RWPE2 (cell line): ENCODE data around the gene SHISA4.

Experiments used
- ATAC-seq: fragments of 200-7000 bp; cut with Tn5 transposase; 3 replicates; pipeline ENCODE4 v1.9.1; 2021; ENCODE audit warnings: low read depth
- DNase-seq: peaks from one replicate; pipeline ENCODE4 v3.0.0-alpha.2; 2020; ENCODE audit warnings: low spot score
- H3K27ac ChIP-seq: fragments of 450-650 bp; 2 replicates; pipeline ENCODE4 v1.5.1; 2017; ENCODE audit warnings: mild to moderate bottlenecking; ENCODE audit not compliant: poor library complexity, severe bottlenecking
- H3K27me3 ChIP-seq: fragments of 250-450 bp; sonication (Bioruptor Pico); 2 replicates; pipeline ENCODE4 v1.5.1; 2021; ENCODE audit warnings: mild to moderate bottlenecking, moderate library complexity; ENCODE audit not compliant: insufficient read depth, poor library complexity, severe bottlenecking
- H3K36me3 ChIP-seq: fragments of 250-450 bp; sonication (Bioruptor Pico); 2 replicates; pipeline ENCODE4 v1.5.1; 2020; ENCODE audit warnings: low read depth, mild to moderate bottlenecking, moderate library complexity
- H3K4me1 ChIP-seq: fragments of 250-450 bp; sonication (Bioruptor Pico); 2 replicates; pipeline ENCODE4 v1.5.1; 2021; ENCODE audit warnings: mild to moderate bottlenecking, moderate library complexity; ENCODE audit not compliant: insufficient read depth, poor library complexity, severe bottlenecking
- H3K4me3 ChIP-seq: fragments of 250-450 bp; sonication (Bioruptor Pico); 2 replicates; pipeline ENCODE4 v1.5.1; 2021; ENCODE audit warnings: mild to moderate bottlenecking, moderate library complexity; ENCODE audit not compliant: severe bottlenecking
- H3K9me3 ChIP-seq: fragments of 250-450 bp; sonication (Bioruptor Pico); 2 replicates; pipeline ENCODE4 v1.5.1; 2021; ENCODE audit warnings: mild to moderate bottlenecking, moderate library complexity; ENCODE audit not compliant: severe bottlenecking
- TF ChIP-seq, protein P1 (sequence below): fragments of 450-650 bp; IDR thresholded peaks from one replicate; pipeline ENCODE4 v1.5.1; 2017; ENCODE audit warnings: mild to moderate bottlenecking, moderate library complexity; ENCODE audit not compliant: poor library complexity, severe bottlenecking

SHISA4 gene

DNA sequence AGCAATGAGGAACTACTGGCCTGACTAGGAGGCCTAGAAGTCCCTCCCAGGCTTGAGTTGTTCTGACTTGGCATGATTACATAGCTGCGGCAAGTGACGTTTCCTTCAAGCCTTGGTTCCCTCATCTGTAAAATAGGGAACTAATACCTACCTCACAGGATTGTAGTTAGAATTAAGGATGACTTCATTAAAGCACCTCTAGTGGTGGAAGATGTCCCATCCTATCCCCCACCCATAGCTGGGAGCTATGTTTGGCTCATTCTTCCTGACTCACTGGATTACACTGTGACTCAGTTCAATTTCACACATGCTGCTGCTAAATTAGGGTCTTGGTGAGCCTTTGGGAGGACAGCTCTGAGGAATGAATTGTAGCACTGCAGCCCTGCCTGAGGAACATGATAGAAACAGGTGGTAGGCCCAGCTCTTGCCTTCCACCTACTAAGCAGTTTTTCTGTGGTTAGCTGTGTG, 6.0 kb upstream of the SHISA4 start:
- ATAC-seq (peak; percentile 83), DNase-seq (no peak)
- peaks cover 25% of the 10 kb centered on the region for H3K4me1 ChIP-seq
- TF ChIP-seq, protein P1, sequence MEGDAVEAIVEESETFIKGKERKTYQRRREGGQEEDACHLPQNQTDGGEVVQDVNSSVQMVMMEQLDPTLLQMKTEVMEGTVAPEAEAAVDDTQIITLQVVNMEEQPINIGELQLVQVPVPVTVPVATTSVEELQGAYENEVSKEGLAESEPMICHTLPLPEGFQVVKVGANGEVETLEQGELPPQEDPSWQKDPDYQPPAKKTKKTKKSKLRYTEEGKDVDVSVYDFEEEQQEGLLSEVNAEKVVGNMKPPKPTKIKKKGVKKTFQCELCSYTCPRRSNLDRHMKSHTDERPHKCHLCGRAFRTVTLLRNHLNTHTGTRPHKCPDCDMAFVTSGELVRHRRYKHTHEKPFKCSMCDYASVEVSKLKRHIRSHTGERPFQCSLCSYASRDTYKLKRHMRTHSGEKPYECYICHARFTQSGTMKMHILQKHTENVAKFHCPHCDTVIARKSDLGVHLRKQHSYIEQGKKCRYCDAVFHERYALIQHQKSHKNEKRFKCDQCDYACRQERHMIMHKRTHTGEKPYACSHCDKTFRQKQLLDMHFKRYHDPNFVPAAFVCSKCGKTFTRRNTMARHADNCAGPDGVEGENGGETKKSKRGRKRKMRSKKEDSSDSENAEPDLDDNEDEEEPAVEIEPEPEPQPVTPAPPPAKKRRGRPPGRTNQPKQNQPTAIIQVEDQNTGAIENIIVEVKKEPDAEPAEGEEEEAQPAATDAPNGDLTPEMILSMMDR: peak; percentile 40
- H3K27ac ChIP-seq: no peak overlapping the region
- H3K36me3 ChIP-seq: no peaks in the 10 kb centered on the region
- no peaks in the 10 kb centered on the region for H3K27me3 ChIP-seq
- H3K4me3 ChIP-seq: no peak overlapping the region
- no peaks in the 10 kb centered on the region for H3K9me3 ChIP-seq

DNA sequence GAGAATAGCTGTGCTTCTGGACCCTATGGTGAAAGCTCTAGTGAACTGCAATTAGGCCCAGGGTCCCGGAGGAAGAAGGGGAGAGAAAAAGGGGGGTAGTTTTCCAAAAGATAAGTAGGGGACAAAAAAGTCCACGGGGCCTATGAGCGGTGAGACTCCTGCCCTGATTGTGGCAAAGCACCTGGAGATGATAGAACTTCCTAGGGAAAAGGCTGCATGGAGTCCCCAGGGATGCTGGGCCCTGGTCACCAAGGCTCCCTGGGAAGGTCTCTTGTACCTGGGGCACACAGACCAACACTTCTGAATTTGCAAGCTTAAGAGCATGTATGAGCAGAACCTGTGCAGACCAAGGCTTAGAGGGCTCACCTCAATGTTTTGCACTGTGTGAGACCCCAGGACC, 5.4 kb upstream of the SHISA4 start:
- Histone ChIP-seq H3K4me3 (no peak overlapping the region), H3K36me3 (no peaks in the 10 kb centered on the region), H3K27me3 (no peaks in the 10 kb centered on the region), H3K4me1 (peaks cover 25% of the 10 kb centered on the region), H3K27ac (no peak overlapping the region), H3K9me3 (no peaks in the 10 kb centered on the region)
- TF ChIP-seq, protein P1: no peak
- ATAC-seq (no peak), DNase-seq (no peak)

DNA sequence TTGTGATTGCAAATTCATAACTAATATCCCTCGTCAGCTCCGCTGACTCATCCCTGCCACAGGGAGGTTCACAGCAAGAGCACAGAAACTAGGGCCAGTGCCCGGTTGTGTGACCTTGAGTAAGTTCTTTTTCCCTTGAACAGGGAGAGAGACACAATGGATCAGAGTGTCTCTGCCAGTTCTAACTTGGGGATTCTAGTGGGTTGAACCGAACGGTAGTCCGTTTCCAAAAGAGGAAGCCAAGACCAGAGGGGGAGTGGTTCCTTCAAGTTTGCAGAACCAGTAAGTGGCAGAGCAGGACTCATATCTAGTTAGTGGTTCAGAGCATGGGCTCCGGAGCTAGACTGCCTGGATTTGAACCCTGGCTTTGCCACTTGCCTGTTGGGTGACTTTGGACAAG, 4.9 kb upstream of the SHISA4 start:
- peaks cover 25% of the 10 kb centered on the region for H3K4me1 ChIP-seq
- H3K9me3 ChIP-seq: no peaks in the 10 kb centered on the region
- ATAC-seq (0 out of 3 replicates have a peak, but pooled peaks have one; percentile 21), DNase-seq (no peak)
- TF ChIP-seq, protein P1: no peak
- H3K27ac ChIP-seq: no peak overlapping the region
- no peak overlapping the region for H3K4me3 ChIP-seq
- H3K27me3 ChIP-seq: no peaks in the 10 kb centered on the region
- H3K36me3 ChIP-seq: no peaks in the 10 kb centered on the region

DNA sequence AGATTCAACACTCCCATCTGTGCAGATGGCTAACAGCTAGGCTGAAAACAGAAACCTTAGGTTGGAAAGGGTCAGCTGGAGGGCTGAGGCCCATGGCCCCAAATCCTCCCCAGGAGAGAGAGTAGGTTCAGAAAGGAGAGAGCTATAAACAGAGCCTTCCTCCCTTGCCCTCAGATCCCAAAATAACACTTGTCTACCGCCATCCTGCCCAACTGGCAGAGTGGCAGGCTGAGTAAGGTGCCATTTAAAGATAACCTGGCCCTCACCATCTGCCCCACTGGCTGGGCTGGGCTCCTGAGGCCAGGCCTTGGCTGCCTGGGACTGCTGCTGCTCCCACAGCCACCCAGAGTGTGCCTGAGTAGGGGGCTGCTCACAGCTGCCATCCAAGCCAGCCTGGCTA, 4.3 kb upstream of the SHISA4 start:
- Histone ChIP-seq H3K4me3 (no peak overlapping the region), H3K27me3 (no peaks in the 10 kb centered on the region), H3K9me3 (no peaks in the 10 kb centered on the region), H3K36me3 (no peaks in the 10 kb centered on the region), H3K27ac (no peak overlapping the region), H3K4me1 (peaks cover 25% of the 10 kb centered on the region)
- no peak for ATAC-seq
- TF ChIP-seq, protein P1: no peak
- no peak for DNase-seq

DNA sequence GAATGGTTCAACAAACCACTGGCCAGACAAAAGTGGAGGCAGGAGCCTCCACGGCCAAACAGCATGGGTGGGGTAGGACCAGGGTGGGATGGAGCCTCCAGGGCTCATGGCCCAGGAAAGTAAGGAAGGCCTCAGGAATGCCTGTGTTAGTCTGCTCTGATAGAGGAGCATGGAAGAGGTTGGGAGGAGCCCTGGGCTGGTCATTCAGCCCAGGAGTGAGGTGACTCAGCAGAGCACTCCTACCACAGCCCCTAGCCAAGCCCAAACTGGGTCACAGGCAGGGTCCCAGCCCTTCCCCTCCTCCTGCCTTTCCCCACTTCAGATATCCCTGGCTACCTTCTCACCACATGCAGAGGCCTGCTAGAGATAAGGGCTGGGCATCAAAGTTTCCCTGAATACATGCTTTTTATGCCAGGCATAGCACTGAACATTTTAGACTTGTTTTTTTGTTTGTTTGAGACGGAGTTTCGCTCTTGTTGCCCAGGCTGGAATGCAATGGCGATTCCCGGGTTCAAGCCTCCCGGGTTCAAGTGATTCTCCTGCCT, 3.1 kb upstream of the SHISA4 start:
- DNase-seq: no peak
- H3K27me3 ChIP-seq: no peaks in the 10 kb centered on the region

More for the DNA sequence above, 3.1 kb upstream of the SHISA4 start:
- Histone ChIP-seq H3K4me3 (no peak overlapping the region), H3K9me3 (no peaks in the 10 kb centered on the region), H3K4me1 (peaks cover 25% of the 10 kb centered on the region), H3K27ac (no peak overlapping the region), H3K36me3 (no peaks in the 10 kb centered on the region)
- ATAC-seq: peak; percentile 53
- TF ChIP-seq, protein P1: no peak
